Sigmoid colon (tissue), 7 donors: ENCODE data around the gene PLCB1. TPM values are rescaled to one million over a fixed set of nuclear protein-coding genes. Genes with fewer than 3 reads are reported as not detected.
A peak's percentile ranks its signal among the peaks of the same experiment; 100 is the strongest.

ENCODE experiments used
- DNase-seq: peaks from one replicate; pipeline ENCODE4 v3.0.0-alpha.2; 2019
- H3K27ac ChIP-seq, 4 donors: fragments of 200-600 bp; sonication (generic); one replicate each; pipeline ENCODE4 v1.5.1; 2016 to 2019; ENCODE audit warnings: mild to moderate bottlenecking in 1 of 4
- H3K27me3 ChIP-seq, 3 donors: fragments of 200-600 bp; sonication (generic); one replicate each; pipeline ENCODE4 v1.5.1; 2019; ENCODE audit warnings: mild to moderate bottlenecking in 1 of 3
- H3K36me3 ChIP-seq, 4 donors: fragments of 200-600 bp; sonication (generic); one replicate each; pipeline ENCODE4 v1.5.1; 2016 to 2019
- H3K4me1 ChIP-seq, 4 donors: fragments of 200-600 bp; sonication (generic); one replicate each; pipeline ENCODE4 v1.5.1; 2017 to 2019
- H3K4me3 ChIP-seq, 4 donors: fragments of 200-600 bp; sonication (generic); one replicate each; pipeline ENCODE4 v1.5.1; 2017 to 2019; ENCODE audit warnings: mild to moderate bottlenecking in 2 of 4, moderate library complexity in 1 of 4
- H3K9me3 ChIP-seq, 4 donors: fragments of 200-600 bp in 3 of 4; sonication (generic) in 3 of 4; one replicate each; pipeline versions ENCODE4 v1.5.1 to v1.6.1; 2013 to 2019
- CTCF ChIP-seq, 4 experiments: fragments of 450-650 bp in 3 of 4; fragments of 200-600 bp in 1 of 4; IDR thresholded peaks; one replicate each; pipeline ENCODE4 v1.5.1; 2016 to 2019; ENCODE audit warnings: antibody characterized with exemption in 4 of 4, mild to moderate bottlenecking in 3 of 4, moderate library complexity in 2 of 4
- EP300 ChIP-seq, 4 donors: sonication (generic); formaldehyde crosslinking; IDR thresholded peaks; one replicate each; pipeline ENCODE4 v1.6.1; 2017; ENCODE audit warnings: antibody characterized with exemption in 4 of 4
- POLR2A ChIP-seq, 2 donors: fragments of 450-650 bp; IDR thresholded peaks; one replicate each; pipeline ENCODE4 v1.6.1; 2016; ENCODE audit warnings: antibody characterized with exemption in 2 of 2, mild to moderate bottlenecking in 2 of 2, moderate library complexity in 2 of 2
- POLR2AphosphoS5 ChIP-seq, 4 donors: sonication (generic); formaldehyde crosslinking; IDR thresholded peaks; one replicate each; pipeline ENCODE4 v1.6.1; 2017; ENCODE audit warnings: antibody characterized with exemption in 4 of 4
- WGBS, 2 donors: extraction: QIAGEN DNeasy Blood & Tissue Kit; methylation state at CpG; one replicate each; pipeline ENCODE4 v1.1.7; 2013; 5-methylcytosine and 5-hydroxymethylcytosine counted together
- intact Hi-C: fragments of 100-400 bp; cut with DNase I; formaldehyde crosslinking; loops from one replicate; pipeline ENCODE4 v1.15.1; 2023
- polyA plus RNA-seq, 3 donors: library from polyadenylated mRNA; stranded (reverse); fragments of 200-250 nt; gene quantifications; one replicate each; pipeline ENCODE4 v1.2.3, GENCODE V29; 2013
- total RNA-seq, 4 donors: library from RNA; depleted of rRNA; stranded (reverse); fragments of >200 nt; gene quantifications; one replicate each; pipeline ENCODE4 v1.1.0, GENCODE V29; 2016
- donor health status: healthy with polysubstance abuse.
- donor health status: Bipolar disorder and iron deficiency.
- donor health status: healthy.

Gene PLCB1
- total and polyA plus RNA-seq, 7 donors = 0.92 to 117 (median 86.7) TPM

GRCh38 chr20:8901237-8902025 is 769.4 kb downstream of the PLCB1 start:
- peak; percentile 77 for DNase-seq
- no peak overlapping the region for H3K4me3 ChIP-seq
- WGBS, 2 donors = 80 to 89% methylated on average over 8 of the region's 8 CpGs
- peak overlapping the region; percentile 2 to 65 (median 34) for H3K27ac ChIP-seq
- H3K4me1 ChIP-seq = no peaks in the 10 kb centered on the region
- no peak for TF ChIP-seq CTCF (IDR thresholded peaks at IDR 0.05)
- TF ChIP-seq EP300 (IDR thresholded peaks at IDR 0.05) = no peak
- TF ChIP-seq POLR2AphosphoS5 (IDR thresholded peaks at IDR 0.05) = no peak
- TF ChIP-seq POLR2A (IDR thresholded peaks at IDR 0.05) = no peak
- intact Hi-C loops = no loop called here
- H3K36me3 ChIP-seq = no peaks in the 10 kb centered on the region
- H3K27me3 ChIP-seq = no peaks in the 10 kb centered on the region
- H3K9me3 ChIP-seq = no peaks in the 10 kb centered on the region

DNA sequence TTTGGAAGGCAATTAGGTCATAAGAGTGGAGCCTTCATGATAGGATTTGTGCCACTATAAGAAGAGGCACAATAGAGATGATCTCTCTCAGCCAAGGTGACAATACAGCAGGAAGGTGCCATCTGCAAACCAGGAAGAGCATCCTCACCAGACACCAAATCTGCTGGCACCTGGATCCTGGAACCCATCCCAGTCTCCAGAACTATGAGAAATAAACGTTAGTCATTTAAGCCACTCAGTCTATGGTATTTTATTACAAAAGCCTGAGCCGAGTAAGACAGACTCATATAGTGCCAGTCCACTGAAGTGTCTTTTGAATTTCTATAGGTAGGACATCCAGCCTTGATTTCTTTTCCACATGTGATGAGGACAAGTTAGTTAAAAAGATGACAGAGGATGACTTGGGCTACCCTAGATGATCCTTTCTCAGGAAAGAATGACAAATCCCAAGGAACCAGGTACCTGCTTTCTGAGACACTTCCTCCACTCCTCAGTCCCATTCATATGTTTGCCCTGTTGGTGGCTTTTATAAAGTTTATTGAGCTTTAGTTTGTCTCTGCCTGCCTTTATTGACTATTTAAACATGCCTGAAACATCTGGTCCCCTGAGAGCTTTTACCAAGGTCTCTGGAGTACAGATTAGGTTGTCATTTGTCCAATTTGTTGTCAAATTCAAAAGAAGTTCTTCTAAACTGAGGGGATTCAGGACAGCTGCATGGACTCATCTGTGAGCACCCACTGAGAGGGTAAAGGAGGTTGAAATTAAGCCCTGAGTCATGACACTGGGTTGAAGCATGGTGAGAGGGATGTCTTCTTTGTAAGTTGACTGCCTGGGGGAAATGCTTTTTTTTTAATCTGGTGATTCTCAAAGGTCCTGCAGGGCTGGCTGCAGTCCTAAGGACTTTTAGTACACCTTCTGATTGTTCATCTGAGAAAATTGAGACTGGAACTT is 771.9 kb downstream of the PLCB1 start:
- H3K4me3 ChIP-seq = no peak overlapping the region
- no peaks in the 10 kb centered on the region for H3K27me3 ChIP-seq
- DNase-seq = no peak
- TF ChIP-seq POLR2AphosphoS5 (IDR thresholded peaks at IDR 0.05) = no peak
- TF ChIP-seq CTCF (IDR thresholded peaks at IDR 0.05) = no peak
- no peak for TF ChIP-seq POLR2A (IDR thresholded peaks at IDR 0.05)
- TF ChIP-seq EP300 (IDR thresholded peaks at IDR 0.05) = no peak
- no peaks in the 10 kb centered on the region for H3K9me3 ChIP-seq
- H3K27ac ChIP-seq = no peak overlapping the region
- no peaks in the 10 kb centered on the region for H3K36me3 ChIP-seq
- intact Hi-C loops = no loop called here
- 37 to 63% methylated on average over 2 of the region's 2 CpGs for WGBS, 2 donors
- no peaks in the 10 kb centered on the region for H3K4me1 ChIP-seq

- Histone ChIP-seq H3K9me3 (no peaks in the 10 kb centered on the region), H3K27me3 (no peaks in the 10 kb centered on the region), H3K36me3 (no peaks in the 10 kb centered on the region), H3K4me3 (no peak overlapping the region), H3K27ac (no peak overlapping the region), H3K4me1 (no peaks in the 10 kb centered on the region)
- DNase-seq = no peak
- intact Hi-C loops = no loop called here
- no peak for TF ChIP-seq EP300 (IDR thresholded peaks at IDR 0.05)
- TF ChIP-seq POLR2AphosphoS5 (IDR thresholded peaks at IDR 0.05) = no peak
- TF ChIP-seq CTCF (IDR thresholded peaks at IDR 0.05) = no peak
- no peak for TF ChIP-seq POLR2A (IDR thresholded peaks at IDR 0.05)
Observed at GRCh38 chr20:8909596-8909995, 777.5 kb downstream of the PLCB1 start.

DNA sequence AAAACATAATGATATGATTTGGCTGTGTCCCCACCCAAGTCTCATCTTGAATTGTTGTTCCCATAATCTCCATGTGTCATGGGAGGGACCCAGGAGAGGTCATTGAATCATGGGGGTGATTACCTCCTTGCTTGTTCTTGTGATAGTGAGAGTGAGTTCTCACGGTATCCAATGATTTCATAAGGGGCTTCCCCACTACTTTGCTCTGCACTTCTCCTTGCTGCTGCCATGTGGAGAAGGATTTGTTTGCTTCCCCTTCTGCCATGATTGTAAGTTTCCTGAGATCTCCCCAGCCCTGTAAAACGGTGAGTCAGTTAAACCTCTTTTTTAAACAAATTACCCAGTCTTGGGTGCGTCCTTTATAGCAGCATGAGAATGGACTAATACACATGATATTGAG is 780.0 kb downstream of the PLCB1 start:
- intact Hi-C loops = no loop called here
- no peaks in the 10 kb centered on the region for H3K9me3 ChIP-seq
- no peak overlapping the region for H3K27ac ChIP-seq
- TF ChIP-seq POLR2A (IDR thresholded peaks at IDR 0.05) (no peak), EP300 (IDR thresholded peaks at IDR 0.05) (no peak), POLR2AphosphoS5 (IDR thresholded peaks at IDR 0.05) (no peak), CTCF (IDR thresholded peaks at IDR 0.05) (no peak)
- no peak for DNase-seq
- H3K36me3 ChIP-seq = no peaks in the 10 kb centered on the region
- no peaks in the 10 kb centered on the region for H3K4me1 ChIP-seq
- no peaks in the 10 kb centered on the region for H3K27me3 ChIP-seq
- no peak overlapping the region for H3K4me3 ChIP-seq
- WGBS, 2 donors = 71 to 86% methylated on average over 3 of the region's 3 CpGs
